Measurements from ENCODE around the gene IRGQ.

The IRGQ gene

GRCh38 chr19:43625918-43626579 is 30.1 kb upstream of the IRGQ start:
- TF ChIP-seq, protein P1, sequence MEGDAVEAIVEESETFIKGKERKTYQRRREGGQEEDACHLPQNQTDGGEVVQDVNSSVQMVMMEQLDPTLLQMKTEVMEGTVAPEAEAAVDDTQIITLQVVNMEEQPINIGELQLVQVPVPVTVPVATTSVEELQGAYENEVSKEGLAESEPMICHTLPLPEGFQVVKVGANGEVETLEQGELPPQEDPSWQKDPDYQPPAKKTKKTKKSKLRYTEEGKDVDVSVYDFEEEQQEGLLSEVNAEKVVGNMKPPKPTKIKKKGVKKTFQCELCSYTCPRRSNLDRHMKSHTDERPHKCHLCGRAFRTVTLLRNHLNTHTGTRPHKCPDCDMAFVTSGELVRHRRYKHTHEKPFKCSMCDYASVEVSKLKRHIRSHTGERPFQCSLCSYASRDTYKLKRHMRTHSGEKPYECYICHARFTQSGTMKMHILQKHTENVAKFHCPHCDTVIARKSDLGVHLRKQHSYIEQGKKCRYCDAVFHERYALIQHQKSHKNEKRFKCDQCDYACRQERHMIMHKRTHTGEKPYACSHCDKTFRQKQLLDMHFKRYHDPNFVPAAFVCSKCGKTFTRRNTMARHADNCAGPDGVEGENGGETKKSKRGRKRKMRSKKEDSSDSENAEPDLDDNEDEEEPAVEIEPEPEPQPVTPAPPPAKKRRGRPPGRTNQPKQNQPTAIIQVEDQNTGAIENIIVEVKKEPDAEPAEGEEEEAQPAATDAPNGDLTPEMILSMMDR (IDR thresholded peaks at IDR 0.05; ENCODE audit: low read depth, low read length), result peak; percentile 11
- peak; percentile 21 to 51 for DNase-seq (ENCODE audit: low read depth in 2 of 2)
- no peak overlapping the region for H3K4me3 ChIP-seq (replicated peaks in 1 of 2; ENCODE audit: low read depth in 2 of 2, low read length in 2 of 2)

GRCh38 chr19:43624933-43625332 is 29.0 kb upstream of the IRGQ start:
- TF ChIP-seq, protein P1 (IDR thresholded peaks at IDR 0.05; ENCODE audit: low read depth, low read length), result no peak
- H3K4me3 ChIP-seq (replicated peaks in 1 of 2; ENCODE audit: low read depth in 2 of 2, low read length in 2 of 2), result no peak overlapping the region
- DNase-seq (ENCODE audit: low read depth in 2 of 2), result peak; percentile 47 to 56

- no peak for DNase-seq (ENCODE audit: low read depth in 2 of 2)
- TF ChIP-seq, protein P1 (IDR thresholded peaks at IDR 0.05; ENCODE audit: low read depth, low read length), result no peak
- H3K4me3 ChIP-seq (replicated peaks in 1 of 2; ENCODE audit: low read depth in 2 of 2, low read length in 2 of 2), result no peak overlapping the region
These were observed 28.1 kb upstream of the IRGQ start for GRCh38 chr19:43623889-43624670.

GRCh38 chr19:43622956-43623355 is 27.0 kb upstream of the IRGQ start:
- no peak for DNase-seq (ENCODE audit: low read depth in 2 of 2)
- H3K4me3 ChIP-seq (replicated peaks in 1 of 2; ENCODE audit: low read depth in 2 of 2, low read length in 2 of 2), result no peak overlapping the region
- TF ChIP-seq, protein P1 (IDR thresholded peaks at IDR 0.05; ENCODE audit: low read depth, low read length), result no peak

DNA sequence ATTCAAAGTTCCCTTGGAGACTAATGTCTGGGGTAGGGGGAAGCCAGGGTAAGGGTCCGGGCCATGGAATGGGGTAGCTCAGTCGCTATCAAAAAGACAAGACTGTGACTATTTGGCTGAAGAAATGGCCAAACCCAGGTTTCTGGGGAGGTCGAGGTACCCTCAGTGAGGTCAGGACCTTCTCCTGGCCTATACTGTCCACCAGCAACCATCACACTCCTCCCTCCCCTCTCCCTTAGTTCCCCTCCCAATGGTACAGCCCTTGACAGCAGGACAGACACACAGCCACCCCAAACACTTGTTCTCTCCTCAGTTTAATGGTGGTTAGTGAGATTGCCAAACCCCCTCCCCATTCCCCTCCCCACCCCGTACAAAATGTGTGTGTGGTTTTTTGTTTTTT is 26.1 kb upstream of the IRGQ start:
- TF ChIP-seq, protein P1 (IDR thresholded peaks at IDR 0.05; ENCODE audit: low read depth, low read length), result no peak
- no peak overlapping the region for H3K4me3 ChIP-seq (replicated peaks in 1 of 2; ENCODE audit: low read depth in 2 of 2, low read length in 2 of 2)
- no peak for DNase-seq (ENCODE audit: low read depth in 2 of 2)

DNA sequence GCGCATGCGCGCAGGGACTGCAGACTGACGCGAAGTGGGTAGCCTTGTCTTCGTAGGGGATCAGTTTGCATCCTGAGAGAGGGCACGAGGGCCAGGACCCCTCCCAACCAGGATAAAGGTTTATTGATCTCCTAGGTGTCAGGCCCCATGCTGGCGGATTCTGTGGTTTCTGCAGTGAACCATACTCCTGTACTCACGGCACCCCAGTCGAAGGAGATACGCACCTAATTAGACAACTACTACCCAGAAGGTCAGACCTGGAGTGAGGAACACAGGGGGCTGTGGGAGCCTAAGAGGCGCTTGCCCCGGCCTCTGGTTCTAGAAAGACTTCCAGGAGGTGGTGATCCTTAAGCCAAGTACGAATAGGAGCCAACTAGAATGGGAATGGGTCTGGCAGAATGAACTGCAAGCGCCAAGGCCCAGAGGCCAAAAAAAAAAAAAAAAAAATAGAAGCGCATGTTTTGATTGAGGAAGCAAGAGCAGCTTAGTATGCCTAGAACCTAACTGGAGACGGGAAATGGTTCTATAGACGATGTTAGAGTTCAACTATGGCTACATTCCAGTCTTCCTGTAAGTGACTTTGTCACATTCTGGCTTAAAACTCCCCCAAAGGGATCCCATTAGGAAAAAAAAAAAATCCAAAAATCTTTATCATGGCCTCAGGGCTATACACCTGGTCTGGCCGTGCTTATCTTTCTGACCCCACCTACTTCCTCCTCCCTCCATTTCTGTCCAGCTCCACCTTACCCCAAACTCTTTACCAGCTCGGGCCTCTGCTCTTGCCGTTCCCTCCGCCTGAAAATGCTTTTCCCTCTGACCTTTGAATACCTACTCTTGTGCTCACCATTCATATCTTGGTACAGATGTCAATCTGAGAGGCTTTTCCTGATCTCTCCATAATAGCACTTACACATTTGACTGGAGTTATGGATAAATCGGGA is 24.4 kb upstream of the IRGQ start:
- TF ChIP-seq, protein P1 (IDR thresholded peaks at IDR 0.05; ENCODE audit: low read depth, low read length), result no peak
- DNase-seq (ENCODE audit: low read depth in 2 of 2), result no peak
- H3K4me3 ChIP-seq (replicated peaks in 1 of 2; ENCODE audit: low read depth in 2 of 2, low read length in 2 of 2), result peak overlapping the region; percentile 83 to 85
